IMR-90 (cell line): Measurements from ENCODE around the gene FAM234A. TPM values are rescaled to one million over a fixed set of nuclear protein-coding genes. Genes with fewer than 3 reads are reported as not detected.

ENCODE experiments used
- ATAC-seq: fragments of 200-7000 bp; cut with Tn5 transposase; 2 replicates; pipeline ENCODE4 v1.9.1; 2020; ENCODE audit warnings: low read depth, mild to moderate bottlenecking, moderate library complexity
- BruUV-seq: library from RNA; stranded (reverse); fragments of 400-500 nt; replicated peaks from 2 replicates; lab custom pipeline; 2021; lab: Mats Ljungman, UMichigan
- CTCF ChIA-PET: fragments of 300-600 bp; formaldehyde crosslinking; extraction: SDS; loops from one replicate; lab custom pipeline; 2021; ENCODE audit warnings: antibody characterized with exemption; lab: Yijun Ruan, JAX
- POLR2A ChIA-PET: fragments of 300-600 bp; sonication (Branson Sonifier 250); formaldehyde crosslinking; loops from one replicate; lab custom pipeline; 2022; ENCODE audit warnings: antibody characterized with exemption; ENCODE audit not compliant: unreplicated experiment; lab: Charles Lee
- DNase-seq: peaks from one replicate; pipeline ENCODE4 v3.0.0; 2013
- H2AFZ ChIP-seq: replicated peaks from 2 replicates; pipeline ENCODE3; 2013; ENCODE audit warnings: low read length, mild to moderate bottlenecking; ENCODE audit not compliant: poor library complexity
- H2AK5ac ChIP-seq: 2 replicates; pipeline ENCODE4 v1.6.1; 2013; ENCODE audit warnings: low read depth, low read length, inconsistent platforms
- H2AK9ac ChIP-seq: replicated peaks from 2 replicates; pipeline ENCODE3; 2013; ENCODE audit warnings: mild to moderate bottlenecking, low read depth, low read length, moderate library complexity; ENCODE audit not compliant: poor library complexity
- H2BK120ac ChIP-seq: 2 replicates; pipeline ENCODE4 v1.6.1; 2013; ENCODE audit warnings: low read depth, low read length, inconsistent platforms
- H2BK15ac ChIP-seq: 3 replicates; pipeline ENCODE4 v1.6.1; 2013; ENCODE audit warnings: low read depth, low read length, inconsistent platforms
- H2BK20ac ChIP-seq: 2 replicates; pipeline ENCODE4 v1.6.1; 2013; ENCODE audit warnings: low read depth, mild to moderate bottlenecking, inconsistent platforms, low read length, moderate library complexity
- H2BK5ac ChIP-seq: 2 replicates; pipeline ENCODE4 v1.6.1; 2013; ENCODE audit warnings: mild to moderate bottlenecking, low read depth, low read length, inconsistent platforms; ENCODE audit not compliant: poor library complexity, severe bottlenecking
- H3K14ac ChIP-seq: replicated peaks from 2 replicates; pipeline ENCODE4 v1.6.1; 2013; ENCODE audit warnings: low read depth, low read length, inconsistent platforms
- H3K18ac ChIP-seq: 2 replicates; pipeline ENCODE4 v1.6.1; 2013; ENCODE audit warnings: low read depth, low read length, control low read depth
- H3K23ac ChIP-seq: 2 replicates; pipeline ENCODE4 v1.6.1; 2013; ENCODE audit warnings: low read depth, low read length, inconsistent platforms
- H3K27ac ChIP-seq: 2 replicates; pipeline ENCODE4 v1.5.1; 2013; ENCODE audit warnings: mild to moderate bottlenecking, control low read depth, low read length; ENCODE audit not compliant: insufficient read depth
- H3K27me3 ChIP-seq: 2 replicates; pipeline ENCODE4 v1.6.1; 2013; ENCODE audit warnings: low read length; ENCODE audit not compliant: control insufficient read depth, insufficient read depth
- H3K36me3 ChIP-seq: 2 replicates; pipeline ENCODE4 v1.6.1; 2013; ENCODE audit warnings: low read length, mixed read lengths; ENCODE audit not compliant: control insufficient read depth, insufficient read depth
- H3K4ac ChIP-seq: 2 replicates; pipeline ENCODE4 v1.6.1; 2013; ENCODE audit warnings: low read depth, low read length, inconsistent platforms
- H3K4me1 ChIP-seq: 2 replicates; pipeline ENCODE4 v1.6.1; 2013; ENCODE audit warnings: low read length, mixed read lengths; ENCODE audit not compliant: control insufficient read depth, insufficient read depth
- H3K4me2 ChIP-seq: 2 replicates; pipeline ENCODE4 v1.6.1; 2013; ENCODE audit warnings: low read depth, mild to moderate bottlenecking, control low read depth, low read length, moderate library complexity
- H3K4me3 ChIP-seq: 2 replicates; pipeline ENCODE4 v1.5.1; 2013; ENCODE audit warnings: low read depth, mild to moderate bottlenecking, control low read depth, low read length, moderate library complexity; ENCODE audit not compliant: insufficient read depth
- H3K56ac ChIP-seq: 2 replicates; pipeline ENCODE4 v1.6.1; 2013; ENCODE audit warnings: low read length, inconsistent platforms; ENCODE audit not compliant: insufficient read depth; ENCODE audit errors: extremely low read depth
- H3K79me1 ChIP-seq, 2 experiments: 2 replicates each; pipeline ENCODE4 v1.6.1; 2013; ENCODE audit warnings: low read length in 2 of 2, inconsistent platforms in 1 of 2, low read depth in 1 of 2
- H3K9ac ChIP-seq: 2 replicates; pipeline ENCODE4 v1.6.1; 2013; ENCODE audit warnings: low read depth, low read length, control low read depth
- H3K9me1 ChIP-seq: 2 replicates; pipeline ENCODE4 v1.6.1; 2013; ENCODE audit warnings: low read length, inconsistent platforms; ENCODE audit not compliant: insufficient read depth
- H3K9me3 ChIP-seq: 2 replicates; pipeline ENCODE4 v1.6.1; 2013; ENCODE audit warnings: low read length; ENCODE audit not compliant: control insufficient read depth, insufficient read depth
- H4K20me1 ChIP-seq: 2 replicates; pipeline ENCODE4 v1.6.1; 2013; ENCODE audit warnings: low read length, inconsistent platforms; ENCODE audit not compliant: insufficient read depth
- H4K5ac ChIP-seq: 2 replicates; pipeline ENCODE4 v1.6.1; 2013; ENCODE audit warnings: mild to moderate bottlenecking, low read depth, low read length, control low read depth
- H4K8ac ChIP-seq, 2 experiments: 2 replicates each; pipeline ENCODE4 v1.6.1; 2013; ENCODE audit warnings: low read depth in 2 of 2, low read length in 2 of 2, control low read depth in 1 of 2, inconsistent platforms in 1 of 2
- H4K91ac ChIP-seq: 2 replicates; pipeline ENCODE4 v1.6.1; 2013; ENCODE audit warnings: low read depth, low read length, inconsistent platforms; ENCODE audit not compliant: insufficient read depth
- BHLHE40 ChIP-seq: fragments of 150-350 bp; IDR thresholded peaks from 2 replicates; pipeline ENCODE4 v1.6.1; 2016; ENCODE audit warnings: mild to moderate bottlenecking, low read depth, low read length
- CEBPB ChIP-seq: IDR thresholded peaks from 2 replicates; pipeline ENCODE4 v1.6.1; 2012; ENCODE audit warnings: low read depth, low read length, improper control_type of control experiment
- CHD1 ChIP-seq: IDR thresholded peaks from 2 replicates; pipeline ENCODE4 v1.6.1; 2012; ENCODE audit warnings: low read depth, low read length, improper control_type of control experiment
- FOS ChIP-seq: fragments of 150-350 bp; IDR thresholded peaks from 2 replicates; pipeline ENCODE4 v1.6.1; 2016; ENCODE audit warnings: low read depth, low read length
- MAFK ChIP-seq: IDR thresholded peaks from 2 replicates; pipeline ENCODE4 v1.6.1; 2012; ENCODE audit warnings: low read depth, low read length, improper control_type of control experiment
- MAZ ChIP-seq: IDR thresholded peaks from 2 replicates; pipeline ENCODE4 v1.6.1; 2012; ENCODE audit warnings: low read depth, mild to moderate bottlenecking, low read length, improper control_type of control experiment, moderate library complexity, borderline replicate concordance
- MXI1 ChIP-seq: IDR thresholded peaks from 2 replicates; pipeline ENCODE4 v1.6.1; 2012; ENCODE audit warnings: low read depth, mild to moderate bottlenecking, low read length, moderate library complexity, borderline replicate concordance
- NFE2L2 ChIP-seq: fragments of 150-350 bp; IDR thresholded peaks from 2 replicates; pipeline ENCODE4 v1.6.1; 2016; ENCODE audit warnings: low read depth, mild to moderate bottlenecking, low read length
- RAD21 ChIP-seq: IDR thresholded peaks from 2 replicates; pipeline ENCODE4 v1.6.1; 2012; ENCODE audit warnings: low read length, improper control_type of control experiment
- RCOR1 ChIP-seq: IDR thresholded peaks from 2 replicates; pipeline ENCODE4 v1.6.1; 2012; ENCODE audit warnings: mild to moderate bottlenecking, low read length, improper control_type of control experiment; ENCODE audit not compliant: insufficient replicate concordance
- RFX5 ChIP-seq: IDR thresholded peaks from 2 replicates; pipeline ENCODE4 v1.8.0; 2012; ENCODE audit warnings: low read depth, mild to moderate bottlenecking, low read length, moderate library complexity
- SMC3 ChIP-seq: fragments of 150-350 bp; IDR thresholded peaks from 2 replicates; pipeline ENCODE4 v1.6.1; 2016; ENCODE audit warnings: low read depth, mild to moderate bottlenecking, antibody characterized with exemption, low read length, moderate library complexity
- USF2 ChIP-seq: fragments of 150-350 bp; IDR thresholded peaks from 2 replicates; pipeline ENCODE4 v1.6.1; 2017; ENCODE audit warnings: mild to moderate bottlenecking, antibody characterized with exemption, low read length, low read depth
- WGBS, 2 experiments: methylation state at CpG; one replicate each; pipeline versions ENCODE4 v1.1.5 to v1.1.7; 2013; ENCODE audit warnings: missing lambda C conversion rate in 2 of 2; ENCODE audit not compliant: insufficient read length in 1 of 2; ENCODE audit errors: extremely low coverage in 2 of 2; 5-methylcytosine and 5-hydroxymethylcytosine counted together
- dilution Hi-C: fragments of 300-500 bp; cut with HindIII; formaldehyde crosslinking; loops from one replicate; pipeline ENCODE4 v1.14.3; 2018; ENCODE audit warnings: low sequenced_read_pairs; ENCODE audit not compliant: unreplicated experiment
- in situ Hi-C: fragments of 300-500 bp; cut with MboI; formaldehyde crosslinking; loops from 3 replicates; pipeline ENCODE4 v1.14.3; 2019; ENCODE audit warnings: low sequenced_read_pairs, inconsistent platforms, mixed read lengths
- intact Hi-C: fragments of 100-400 bp; cut with micrococcal nuclease; formaldehyde crosslinking; loops from 2 replicates; pipeline ENCODE4 v1.10.0; 2022
- polyA plus RNA-seq, 3 experiments: library from polyadenylated mRNA; depleted of rRNA; stranded (reverse); fragments of >200 nt; gene quantifications; 2 replicates each; pipeline ENCODE4 v1.2.3, GENCODE V29; 2012; ENCODE audit warnings: low replicate concordance in 1 of 3
- total RNA-seq: library from RNA; depleted of rRNA; stranded (reverse); fragments of >200 nt; gene quantifications from 2 replicates; pipeline ENCODE4 v1.2.3, GENCODE V29; 2012
- TF ChIP-seq, protein P1 (sequence below): conservative IDR thresholded peaks from 2 replicates; pipeline ENCODE4 v1.5.1; 2012; ENCODE audit warnings: mild to moderate bottlenecking, low read depth, low read length, improper control_type of control experiment

FAM234A gene
- total and polyA plus RNA-seq, 2 of the 4 experiments (the other 2 are of a cell fraction): 30.3 to 64.2 TPM

GRCh38 chr16:314351-314750 is 79.7 kb downstream of the FAM234A start:
- no peaks in the 10 kb centered on the region for H3K27me3 ChIP-seq
- no peak overlapping the region for H2AK9ac ChIP-seq
- TF ChIP-seq RCOR1: no peak
- TF ChIP-seq, protein P1, sequence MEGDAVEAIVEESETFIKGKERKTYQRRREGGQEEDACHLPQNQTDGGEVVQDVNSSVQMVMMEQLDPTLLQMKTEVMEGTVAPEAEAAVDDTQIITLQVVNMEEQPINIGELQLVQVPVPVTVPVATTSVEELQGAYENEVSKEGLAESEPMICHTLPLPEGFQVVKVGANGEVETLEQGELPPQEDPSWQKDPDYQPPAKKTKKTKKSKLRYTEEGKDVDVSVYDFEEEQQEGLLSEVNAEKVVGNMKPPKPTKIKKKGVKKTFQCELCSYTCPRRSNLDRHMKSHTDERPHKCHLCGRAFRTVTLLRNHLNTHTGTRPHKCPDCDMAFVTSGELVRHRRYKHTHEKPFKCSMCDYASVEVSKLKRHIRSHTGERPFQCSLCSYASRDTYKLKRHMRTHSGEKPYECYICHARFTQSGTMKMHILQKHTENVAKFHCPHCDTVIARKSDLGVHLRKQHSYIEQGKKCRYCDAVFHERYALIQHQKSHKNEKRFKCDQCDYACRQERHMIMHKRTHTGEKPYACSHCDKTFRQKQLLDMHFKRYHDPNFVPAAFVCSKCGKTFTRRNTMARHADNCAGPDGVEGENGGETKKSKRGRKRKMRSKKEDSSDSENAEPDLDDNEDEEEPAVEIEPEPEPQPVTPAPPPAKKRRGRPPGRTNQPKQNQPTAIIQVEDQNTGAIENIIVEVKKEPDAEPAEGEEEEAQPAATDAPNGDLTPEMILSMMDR: no peak
- no peak for TF ChIP-seq CHD1
- TF ChIP-seq FOS: no peak
- TF ChIP-seq MAFK: no peak
- TF ChIP-seq NFE2L2: no peak
- no peak for TF ChIP-seq MXI1
- TF ChIP-seq BHLHE40: no peak
- TF ChIP-seq CEBPB: no peak
- TF ChIP-seq SMC3: no peak
- TF ChIP-seq USF2: no peak
- TF ChIP-seq MAZ: no peak
- no peak for TF ChIP-seq RFX5
- no peak for TF ChIP-seq RAD21
- 93% methylated on average over 12 of the region's 16 CpGs; no CpG with 5 or more reads in 1 of the 2 experiments for WGBS, 2 experiments
- H4K91ac ChIP-seq: no peak overlapping the region
- H2BK20ac ChIP-seq: no peak overlapping the region
- ChIA-PET CTCF (no interaction called here), POLR2A (no interaction called here)
- H3K36me3 ChIP-seq: peaks cover 41% of the 10 kb centered on the region
- H3K4ac ChIP-seq: no peak overlapping the region
- intact Hi-C loops: no loop called here
- H4K8ac ChIP-seq: no peak overlapping the region
- no peak overlapping the region for H2AK5ac ChIP-seq
- H3K79me1 ChIP-seq: peaks cover 29 to 51% of the 10 kb centered on the region in 2 experiments
- no peak overlapping the region for H3K4me3 ChIP-seq
- no peak overlapping the region for H3K23ac ChIP-seq
- H3K14ac ChIP-seq: no peak overlapping the region
- H3K9me1 ChIP-seq: no peaks in the 10 kb centered on the region; the same call in 1 of the 2 replicates
- peaks cover 33% of the 10 kb centered on the region for H4K20me1 ChIP-seq
- no peak overlapping the region for H3K18ac ChIP-seq
- H3K4me2 ChIP-seq: no peak overlapping the region
- dilution Hi-C loops: no loop called here
- H2BK5ac ChIP-seq: no peak overlapping the region
- DNase-seq: no peak
- no peak overlapping the region for H3K9ac ChIP-seq
- no peak overlapping the region for H2BK120ac ChIP-seq
- H2AFZ ChIP-seq: no peak overlapping the region
- H3K4me1 ChIP-seq: no peaks in the 10 kb centered on the region
- in situ Hi-C loops: no loop called here
- no peak for ATAC-seq
- H3K9me3 ChIP-seq: no peaks in the 10 kb centered on the region
- no peak overlapping the region for H3K56ac ChIP-seq
- BruUV-seq: no TSS peak
- H2BK15ac ChIP-seq: no peak overlapping the region
- no peak overlapping the region for H3K27ac ChIP-seq
- H4K5ac ChIP-seq: no peak overlapping the region
